Mesothelial cell of epicardium (in vitro differentiated cells): ENCODE data around the gene NPAS2. TPM values are rescaled to one million over a fixed set of nuclear protein-coding genes. Genes with fewer than 3 reads are reported as not detected.

Experiments
- DNase-seq, 2 experiments: peaks; one replicate each; pipeline ENCODE4 v3.0.0; 2021; ENCODE audit warnings: low spot score in 2 of 2; ENCODE audit not compliant: unreplicated experiment in 2 of 2
- H3K27ac Mint-ChIP-seq: 2 replicates; pipeline ENCODE4 v1.8.0; 2021; ENCODE audit warnings: mixed read lengths
- H3K27me3 Mint-ChIP-seq: 2 replicates; pipeline ENCODE4 v1.8.0; 2021; ENCODE audit warnings: low read depth, mixed read lengths
- H3K36me3 Mint-ChIP-seq: 2 replicates; pipeline ENCODE4 v1.8.0; 2021; ENCODE audit warnings: mixed read lengths
- H3K4me1 Mint-ChIP-seq: 2 replicates; pipeline ENCODE4 v1.8.0; 2021; ENCODE audit warnings: mixed read lengths
- H3K4me3 Mint-ChIP-seq: 2 replicates; pipeline ENCODE4 v1.8.0; 2021; ENCODE audit warnings: mild to moderate bottlenecking, moderate library complexity, mixed read lengths
- H3K9me3 Mint-ChIP-seq: 2 replicates; pipeline ENCODE4 v1.8.0; 2021; ENCODE audit warnings: mixed read lengths
- total RNA-seq: library from RNA; stranded (reverse); gene quantifications from 3 replicates; pipeline ENCODE4 v1.2.1, GENCODE V29; 2021
- TF ChIP-seq, protein P1 (sequence below): fragments of 200-600 bp; sonication (generic); IDR thresholded peaks from one replicate; pipeline ENCODE4 v1.5.0; 2021; ENCODE audit warnings: antibody characterized with exemption; ENCODE audit not compliant: unreplicated experiment

The NPAS2 gene
- total RNA-seq, 1 donor from 2014 or later = 5.4 TPM

DNA sequence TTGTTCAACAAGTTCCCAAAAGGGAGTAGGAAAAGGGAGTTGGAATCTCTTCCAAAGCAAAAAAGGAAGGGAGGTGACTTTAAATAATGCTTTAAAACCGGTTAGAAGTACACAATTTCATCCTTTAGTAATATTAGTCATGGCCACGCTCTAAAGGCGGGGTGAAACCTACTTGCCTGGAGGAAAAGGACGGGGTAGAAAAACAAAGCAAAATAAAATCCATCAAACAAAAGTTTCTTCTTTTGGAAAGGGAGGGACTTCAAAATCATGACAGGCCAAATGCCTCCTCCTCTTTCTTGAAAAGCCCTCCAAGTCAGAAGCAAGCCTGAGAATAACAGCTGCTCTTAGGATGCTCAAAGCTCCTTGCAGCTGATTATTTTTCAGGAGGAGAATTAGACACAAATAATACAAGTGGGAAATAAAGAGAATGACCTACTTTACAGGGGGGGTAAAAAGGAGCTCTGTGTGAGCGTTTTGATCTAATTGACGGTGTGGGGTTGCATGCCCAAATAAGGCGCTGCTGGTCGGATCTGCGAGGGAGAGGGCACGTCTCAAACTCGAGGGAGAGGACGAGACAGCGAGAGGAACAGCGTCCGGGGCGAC is 1.8 kb upstream of the NPAS2 start:
- no peaks in the 10 kb centered on the region for H3K9me3 Mint-ChIP-seq
- no peak overlapping the region for H3K27ac Mint-ChIP-seq
- H3K4me3 Mint-ChIP-seq = peak overlapping the region; percentile 74
- TF ChIP-seq, protein P1, sequence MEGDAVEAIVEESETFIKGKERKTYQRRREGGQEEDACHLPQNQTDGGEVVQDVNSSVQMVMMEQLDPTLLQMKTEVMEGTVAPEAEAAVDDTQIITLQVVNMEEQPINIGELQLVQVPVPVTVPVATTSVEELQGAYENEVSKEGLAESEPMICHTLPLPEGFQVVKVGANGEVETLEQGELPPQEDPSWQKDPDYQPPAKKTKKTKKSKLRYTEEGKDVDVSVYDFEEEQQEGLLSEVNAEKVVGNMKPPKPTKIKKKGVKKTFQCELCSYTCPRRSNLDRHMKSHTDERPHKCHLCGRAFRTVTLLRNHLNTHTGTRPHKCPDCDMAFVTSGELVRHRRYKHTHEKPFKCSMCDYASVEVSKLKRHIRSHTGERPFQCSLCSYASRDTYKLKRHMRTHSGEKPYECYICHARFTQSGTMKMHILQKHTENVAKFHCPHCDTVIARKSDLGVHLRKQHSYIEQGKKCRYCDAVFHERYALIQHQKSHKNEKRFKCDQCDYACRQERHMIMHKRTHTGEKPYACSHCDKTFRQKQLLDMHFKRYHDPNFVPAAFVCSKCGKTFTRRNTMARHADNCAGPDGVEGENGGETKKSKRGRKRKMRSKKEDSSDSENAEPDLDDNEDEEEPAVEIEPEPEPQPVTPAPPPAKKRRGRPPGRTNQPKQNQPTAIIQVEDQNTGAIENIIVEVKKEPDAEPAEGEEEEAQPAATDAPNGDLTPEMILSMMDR = no peak
- no peak for DNase-seq
- H3K27me3 Mint-ChIP-seq = peaks cover 82% of the 10 kb centered on the region
- H3K4me1 Mint-ChIP-seq = peaks cover 13% of the 10 kb centered on the region
- H3K36me3 Mint-ChIP-seq = no peaks in the 10 kb centered on the region

DNA sequence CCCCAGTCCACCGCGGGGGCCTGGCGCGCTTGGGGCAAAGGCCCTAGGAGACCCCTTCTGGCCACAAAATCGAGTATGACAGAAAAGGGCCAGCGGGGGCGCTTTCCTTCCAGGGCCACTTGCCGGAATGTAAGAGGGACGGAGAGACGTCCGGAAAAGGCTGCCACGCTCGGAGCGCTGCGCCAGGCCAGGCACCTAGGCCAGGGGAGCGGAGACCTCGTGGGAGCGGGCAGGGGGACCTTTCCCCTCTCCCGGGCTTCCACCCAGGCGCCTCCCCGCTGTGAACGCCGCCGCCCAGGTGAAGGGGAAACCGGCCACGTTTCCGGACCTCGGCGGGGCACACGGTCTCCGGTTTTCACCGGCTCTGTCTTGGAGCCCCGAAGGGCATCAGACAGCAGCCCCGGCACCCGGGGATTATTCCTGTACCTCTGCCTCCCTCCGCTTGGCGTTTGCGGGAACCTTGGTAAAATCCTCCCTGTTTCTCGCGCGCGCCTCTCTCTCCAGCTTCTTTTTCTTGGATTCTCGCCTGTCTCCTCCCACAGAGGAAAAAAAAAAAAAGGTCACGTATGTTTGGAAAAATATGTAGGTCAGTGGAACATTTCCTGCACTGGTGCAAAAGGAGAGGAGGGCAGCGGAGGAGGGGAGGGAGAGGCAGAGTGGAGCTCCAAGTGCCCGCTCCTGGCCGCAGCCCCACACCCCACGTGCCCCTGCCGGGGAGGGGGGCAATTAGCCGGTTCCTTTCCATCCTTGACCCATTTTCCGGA is 1.2 kb upstream of the NPAS2 start:
- H3K36me3 Mint-ChIP-seq = no peaks in the 10 kb centered on the region
- peak in 1 of 2 experiments; percentile 51 for DNase-seq
- H3K27me3 Mint-ChIP-seq = peaks cover 83% of the 10 kb centered on the region
- peaks cover 13% of the 10 kb centered on the region for H3K4me1 Mint-ChIP-seq
- peak overlapping the region; percentile 74 for H3K4me3 Mint-ChIP-seq
- H3K9me3 Mint-ChIP-seq = no peaks in the 10 kb centered on the region
- H3K27ac Mint-ChIP-seq = peak overlapping the region; percentile 73
- TF ChIP-seq, protein P1 = no peak

DNA sequence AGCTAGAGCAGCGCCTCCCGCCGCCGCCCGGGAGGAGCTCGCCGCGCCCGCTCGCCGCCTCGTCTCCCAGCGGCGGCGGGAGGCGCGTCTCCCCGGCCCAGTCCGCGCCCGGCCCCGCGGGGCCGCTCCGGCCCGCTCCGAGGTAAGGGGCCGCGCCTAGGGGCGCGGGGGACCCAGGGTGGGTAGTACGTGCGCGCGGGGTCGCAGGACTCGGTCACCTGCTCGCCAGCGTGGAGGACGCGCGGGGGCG is 259 bp downstream of the NPAS2 start:
- Mint-ChIP-seq H3K27ac (no peak overlapping the region), H3K36me3 (no peaks in the 10 kb centered on the region), H3K4me1 (peaks cover 13% of the 10 kb centered on the region), H3K9me3 (no peaks in the 10 kb centered on the region), H3K4me3 (no peak overlapping the region), H3K27me3 (peaks cover 82% of the 10 kb centered on the region)
- DNase-seq = no peak
- TF ChIP-seq, protein P1 = no peak

DNA sequence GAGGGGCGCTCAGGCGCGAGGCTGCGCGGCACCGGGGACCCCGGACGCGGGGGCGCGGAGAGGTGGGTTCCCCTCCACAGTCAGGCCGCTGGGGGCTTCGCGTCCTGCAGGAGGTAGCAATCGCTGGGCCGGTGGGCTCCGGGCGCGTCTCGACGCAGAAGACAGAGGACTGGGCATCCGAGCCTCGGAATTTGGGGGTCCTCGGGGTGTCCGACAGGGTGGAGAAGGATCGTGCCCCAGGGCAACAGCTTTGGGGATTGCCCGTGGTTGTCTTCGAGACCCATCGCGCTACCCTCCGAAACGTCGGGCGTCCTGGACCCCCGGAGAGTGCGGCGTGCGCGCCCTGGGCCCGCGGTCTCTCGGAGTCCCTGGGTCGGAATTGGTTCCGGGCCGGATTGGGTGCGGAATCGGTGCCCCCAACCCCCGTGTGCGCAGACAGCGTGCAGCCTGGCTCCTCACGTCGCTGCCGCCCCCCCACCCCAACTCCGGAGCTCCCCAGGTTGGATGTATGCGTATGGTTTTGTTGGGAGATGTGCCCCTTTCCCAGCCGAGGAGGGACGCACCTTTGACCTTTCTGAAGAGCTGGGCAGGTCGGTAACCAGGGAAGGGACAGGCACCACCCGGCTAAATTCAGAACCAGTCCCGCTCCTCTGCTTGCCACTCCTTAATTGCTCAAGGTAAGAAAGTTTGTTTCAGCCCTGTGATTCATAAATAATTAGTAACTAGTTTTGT is 750 bp downstream of the NPAS2 start:
- DNase-seq = peak in 1 of 2 experiments; percentile 44

DNA sequence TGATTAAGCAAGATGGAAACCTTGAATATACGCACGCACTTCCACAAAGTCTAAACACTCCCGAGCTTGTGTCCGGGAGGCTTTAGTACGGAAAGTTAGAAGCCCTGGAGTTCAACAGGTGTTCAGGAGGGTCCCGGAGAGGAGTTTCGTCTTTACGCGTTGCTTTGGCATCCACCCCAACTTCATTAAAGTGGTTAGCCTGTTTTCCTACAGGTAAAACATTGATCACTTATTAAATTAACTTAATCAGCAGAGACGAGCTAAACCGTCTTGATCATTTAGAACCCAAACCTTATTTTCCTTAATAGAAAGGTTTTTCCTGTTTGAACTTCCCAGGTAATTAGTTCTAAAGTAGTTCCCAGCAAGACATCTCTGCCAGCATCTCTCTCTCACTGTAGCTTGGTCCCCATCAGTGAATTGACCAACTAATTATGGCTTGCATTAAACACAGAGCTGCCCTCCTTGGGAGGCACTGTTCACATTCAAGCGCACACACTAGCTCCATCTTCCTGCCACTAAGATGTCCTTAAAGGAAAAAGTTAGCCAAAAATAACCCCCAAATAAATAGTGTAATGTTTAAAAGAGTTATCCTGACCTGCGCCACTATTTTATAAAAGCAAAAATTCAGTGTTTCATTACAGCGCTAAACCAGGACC is 1.4 kb downstream of the NPAS2 start:
- no peak for DNase-seq
- Mint-ChIP-seq H3K4me3 (peak overlapping the region; percentile 68), H3K27ac (no peak overlapping the region), H3K36me3 (no peaks in the 10 kb centered on the region), H3K9me3 (no peaks in the 10 kb centered on the region), H3K27me3 (peaks cover 74% of the 10 kb centered on the region), H3K4me1 (peaks cover 13% of the 10 kb centered on the region)
- TF ChIP-seq, protein P1 = no peak

More for the DNA sequence above, 750 bp downstream of the NPAS2 start:
- Mint-ChIP-seq H3K9me3 (no peaks in the 10 kb centered on the region), H3K27me3 (peaks cover 78% of the 10 kb centered on the region), H3K4me1 (peaks cover 13% of the 10 kb centered on the region), H3K36me3 (no peaks in the 10 kb centered on the region), H3K27ac (no peak overlapping the region), H3K4me3 (peak overlapping the region; percentile 68)
- TF ChIP-seq, protein P1 = no peak
